ENCODE data around the gene MOCOS. TPM values are rescaled to one million over a fixed set of nuclear protein-coding genes. Genes with fewer than 3 reads are reported as not detected.

The MOCOS gene
- total and polyA plus RNA-seq, 4 donors: 1.9 to 27.0 (median 17.0) TPM

DNA sequence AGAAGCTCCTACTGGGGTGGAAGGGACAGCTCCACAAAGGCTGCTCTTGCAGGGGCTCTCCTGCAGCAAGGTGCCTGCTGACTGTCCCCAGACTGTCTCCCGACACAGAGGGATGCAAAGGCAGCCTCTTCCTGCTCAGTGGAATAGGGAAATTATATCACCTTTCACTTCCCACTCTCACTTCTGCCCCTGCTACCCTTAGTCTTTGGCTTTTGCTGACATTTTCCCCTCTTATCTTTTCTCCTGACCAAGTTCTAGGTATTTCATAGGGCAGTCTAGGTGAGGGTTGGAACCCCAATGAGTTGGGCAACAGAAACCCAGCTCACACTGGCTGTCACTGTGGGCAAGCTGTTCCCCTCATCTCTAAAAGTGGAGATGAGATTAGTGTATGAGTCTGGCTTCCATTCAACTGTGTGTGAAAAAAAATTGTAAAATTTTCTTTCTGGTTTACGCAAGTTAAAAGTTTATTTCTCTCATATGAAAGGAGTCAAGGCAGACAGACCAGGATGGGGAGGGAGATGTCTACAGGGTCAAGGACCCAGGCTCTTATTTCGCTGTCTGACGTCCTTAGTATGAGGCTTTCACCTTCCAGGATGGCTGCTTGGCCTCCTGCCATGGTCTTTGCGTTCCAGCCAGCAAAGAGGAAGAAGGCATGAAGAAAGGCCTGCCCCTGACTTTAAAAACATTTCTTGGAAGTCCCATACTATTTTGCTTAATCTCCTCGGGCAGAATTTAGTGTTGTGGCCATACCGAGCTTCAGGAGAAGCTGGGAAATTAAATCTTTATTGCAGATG, 7.5 kb upstream of the MOCOS start:
- Histone ChIP-seq H3K4me3 (ENCODE audit: low read depth in 1 of 3, low read length in 3 of 3) (no peak overlapping the region), H3K27me3 (ENCODE audit: control insufficient read depth in 4 of 4, insufficient read depth in 4 of 4, low read length in 3 of 4) (no peaks in the 10 kb centered on the region), H3K9ac (ENCODE audit: low read depth in 1 of 2, low read length in 2 of 2) (no peak overlapping the region), H3K9me3 (ENCODE audit: control insufficient read depth in 4 of 4, low read length in 3 of 4) (no peaks in the 10 kb centered on the region), H3K36me3 (ENCODE audit: control insufficient read depth in 4 of 4, insufficient read depth in 3 of 4, low read depth in 1 of 4, low read length in 3 of 4) (peaks cover 2 to 4% (median 3%) of the 10 kb centered on the region in 4 donors), H3K27ac (ENCODE audit: low read depth in 1 of 2, low read length in 2 of 2) (peak overlapping the region; percentile 25 to 28), H3K4me1 (ENCODE audit: control insufficient read depth in 4 of 4, insufficient read depth in 4 of 4, low read length in 3 of 4) (peaks cover 2 to 31% (median 13%) of the 10 kb centered on the region in 4 donors)
- WGBS: 52% methylated on average over 7 of the region's 7 CpGs
- no peak for DNase-seq (ENCODE audit: low spot score)
- TF ChIP-seq RXRA (IDR thresholded peaks at IDR 0.05): peak; percentile 6 to 21
- TF ChIP-seq HNF4A (conservative IDR thresholded peaks at IDR 0.05): no peak
- TF ChIP-seq NR2F2 (IDR thresholded peaks at IDR 0.05): peak; percentile 63
- peak; percentile 5 for TF ChIP-seq SP1 (IDR thresholded peaks at IDR 0.05)

DNA sequence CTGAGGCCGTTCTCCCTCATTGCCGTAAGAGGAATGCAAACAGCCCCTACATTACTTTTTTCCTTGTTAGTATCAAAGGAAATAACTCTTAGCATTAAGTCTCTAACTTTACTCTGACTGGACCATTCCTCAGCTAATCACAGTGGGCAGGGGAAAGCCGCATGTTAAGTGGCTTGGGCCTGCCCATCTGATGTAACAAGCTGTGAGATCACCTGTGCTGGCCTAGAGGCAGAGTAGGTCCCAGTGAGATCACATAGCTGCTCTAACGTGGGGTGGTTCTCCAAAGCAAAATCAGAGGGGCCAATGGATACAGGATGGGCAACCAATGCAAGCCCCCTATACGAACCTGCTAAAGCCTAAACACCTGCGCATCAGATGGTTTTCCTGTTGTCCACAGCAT, 5.9 kb upstream of the MOCOS start:
- no peak for DNase-seq (ENCODE audit: low spot score)
- Histone ChIP-seq H3K27me3 (ENCODE audit: control insufficient read depth in 4 of 4, insufficient read depth in 4 of 4, low read length in 3 of 4) (no peaks in the 10 kb centered on the region), H3K4me1 (ENCODE audit: control insufficient read depth in 4 of 4, insufficient read depth in 4 of 4, low read length in 3 of 4) (peaks cover 1 to 15% (median 3%) of the 10 kb centered on the region in 4 donors), H3K9me3 (ENCODE audit: control insufficient read depth in 4 of 4, low read length in 3 of 4) (no peaks in the 10 kb centered on the region), H3K9ac (ENCODE audit: low read depth in 1 of 2, low read length in 2 of 2) (no peak overlapping the region), H3K27ac (ENCODE audit: low read depth in 1 of 2, low read length in 2 of 2) (no peak overlapping the region), H3K4me3 (ENCODE audit: low read depth in 1 of 3, low read length in 3 of 3) (no peak overlapping the region), H3K36me3 (ENCODE audit: control insufficient read depth in 4 of 4, insufficient read depth in 3 of 4, low read depth in 1 of 4, low read length in 3 of 4) (peaks cover 0 to 3% (median 0%) of the 10 kb centered on the region in 4 donors)
- whole genome bisulfite sequencing: 89% methylated on average over 6 of the region's 6 CpGs
- no peak for TF ChIP-seq FOXA1 (IDR thresholded peaks at IDR 0.05)
- TF ChIP-seq EGR1 (IDR thresholded peaks at IDR 0.05; ENCODE audit: low read depth in 2 of 2): no peak
- TF ChIP-seq, protein P1, sequence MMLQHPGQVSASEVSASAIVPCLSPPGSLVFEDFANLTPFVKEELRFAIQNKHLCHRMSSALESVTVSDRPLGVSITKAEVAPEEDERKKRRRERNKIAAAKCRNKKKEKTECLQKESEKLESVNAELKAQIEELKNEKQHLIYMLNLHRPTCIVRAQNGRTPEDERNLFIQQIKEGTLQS (IDR thresholded peaks at IDR 0.05): no peak
- TF ChIP-seq JUND (IDR thresholded peaks at IDR 0.05): no peak
- no peak for TF ChIP-seq FOXA2 (IDR thresholded peaks at IDR 0.05)
- TF ChIP-seq HNF4G (IDR thresholded peaks at IDR 0.05): no peak
- TF ChIP-seq, protein P2, sequence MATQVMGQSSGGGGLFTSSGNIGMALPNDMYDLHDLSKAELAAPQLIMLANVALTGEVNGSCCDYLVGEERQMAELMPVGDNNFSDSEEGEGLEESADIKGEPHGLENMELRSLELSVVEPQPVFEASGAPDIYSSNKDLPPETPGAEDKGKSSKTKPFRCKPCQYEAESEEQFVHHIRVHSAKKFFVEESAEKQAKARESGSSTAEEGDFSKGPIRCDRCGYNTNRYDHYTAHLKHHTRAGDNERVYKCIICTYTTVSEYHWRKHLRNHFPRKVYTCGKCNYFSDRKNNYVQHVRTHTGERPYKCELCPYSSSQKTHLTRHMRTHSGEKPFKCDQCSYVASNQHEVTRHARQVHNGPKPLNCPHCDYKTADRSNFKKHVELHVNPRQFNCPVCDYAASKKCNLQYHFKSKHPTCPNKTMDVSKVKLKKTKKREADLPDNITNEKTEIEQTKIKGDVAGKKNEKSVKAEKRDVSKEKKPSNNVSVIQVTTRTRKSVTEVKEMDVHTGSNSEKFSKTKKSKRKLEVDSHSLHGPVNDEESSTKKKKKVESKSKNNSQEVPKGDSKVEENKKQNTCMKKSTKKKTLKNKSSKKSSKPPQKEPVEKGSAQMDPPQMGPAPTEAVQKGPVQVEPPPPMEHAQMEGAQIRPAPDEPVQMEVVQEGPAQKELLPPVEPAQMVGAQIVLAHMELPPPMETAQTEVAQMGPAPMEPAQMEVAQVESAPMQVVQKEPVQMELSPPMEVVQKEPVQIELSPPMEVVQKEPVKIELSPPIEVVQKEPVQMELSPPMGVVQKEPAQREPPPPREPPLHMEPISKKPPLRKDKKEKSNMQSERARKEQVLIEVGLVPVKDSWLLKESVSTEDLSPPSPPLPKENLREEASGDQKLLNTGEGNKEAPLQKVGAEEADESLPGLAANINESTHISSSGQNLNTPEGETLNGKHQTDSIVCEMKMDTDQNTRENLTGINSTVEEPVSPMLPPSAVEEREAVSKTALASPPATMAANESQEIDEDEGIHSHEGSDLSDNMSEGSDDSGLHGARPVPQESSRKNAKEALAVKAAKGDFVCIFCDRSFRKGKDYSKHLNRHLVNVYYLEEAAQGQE (IDR thresholded peaks at IDR 0.05): no peak
- TF ChIP-seq, protein P3, sequence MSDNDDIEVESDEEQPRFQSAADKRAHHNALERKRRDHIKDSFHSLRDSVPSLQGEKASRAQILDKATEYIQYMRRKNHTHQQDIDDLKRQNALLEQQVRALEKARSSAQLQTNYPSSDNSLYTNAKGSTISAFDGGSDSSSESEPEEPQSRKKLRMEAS (IDR thresholded peaks at IDR 0.05): no peak
- TF ChIP-seq HNF4A (conservative IDR thresholded peaks at IDR 0.05): no peak
- TF ChIP-seq TAF1 (conservative IDR thresholded peaks at IDR 0.05): no peak

DNA sequence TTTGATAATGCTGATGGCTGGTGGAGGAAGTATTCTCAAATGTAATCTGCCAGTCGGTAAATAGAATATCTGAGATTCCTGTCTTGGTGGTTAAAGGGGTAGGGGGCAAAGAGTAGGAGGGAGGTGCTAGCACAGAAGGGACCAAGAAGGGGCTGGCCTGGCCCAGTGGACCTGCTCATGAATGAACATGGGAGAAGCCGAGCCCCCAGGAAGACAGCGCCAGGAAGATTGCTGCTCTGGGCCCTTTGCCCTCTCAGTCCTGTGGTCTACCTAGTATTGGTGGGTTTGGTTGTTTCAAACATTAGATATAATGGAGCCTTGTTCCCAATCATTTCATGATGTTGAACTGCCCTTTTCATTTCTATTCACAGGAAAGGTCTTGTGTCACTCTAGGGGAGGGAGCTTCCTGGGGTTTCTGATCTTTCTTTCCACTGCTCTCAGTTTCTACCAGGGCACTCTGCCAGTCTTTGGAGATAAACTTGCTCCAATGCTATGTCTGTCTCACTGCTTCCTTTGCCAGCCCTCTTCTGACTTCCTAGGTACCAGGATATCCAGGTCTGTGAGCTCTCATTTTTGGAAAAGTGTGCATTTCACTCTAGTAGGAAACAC, 5.3 kb upstream of the MOCOS start:
- peak in 1 of 2 donors; percentile 13 for TF ChIP-seq RAD21 (IDR thresholded peaks at IDR 0.05)
- TF ChIP-seq, protein P4, sequence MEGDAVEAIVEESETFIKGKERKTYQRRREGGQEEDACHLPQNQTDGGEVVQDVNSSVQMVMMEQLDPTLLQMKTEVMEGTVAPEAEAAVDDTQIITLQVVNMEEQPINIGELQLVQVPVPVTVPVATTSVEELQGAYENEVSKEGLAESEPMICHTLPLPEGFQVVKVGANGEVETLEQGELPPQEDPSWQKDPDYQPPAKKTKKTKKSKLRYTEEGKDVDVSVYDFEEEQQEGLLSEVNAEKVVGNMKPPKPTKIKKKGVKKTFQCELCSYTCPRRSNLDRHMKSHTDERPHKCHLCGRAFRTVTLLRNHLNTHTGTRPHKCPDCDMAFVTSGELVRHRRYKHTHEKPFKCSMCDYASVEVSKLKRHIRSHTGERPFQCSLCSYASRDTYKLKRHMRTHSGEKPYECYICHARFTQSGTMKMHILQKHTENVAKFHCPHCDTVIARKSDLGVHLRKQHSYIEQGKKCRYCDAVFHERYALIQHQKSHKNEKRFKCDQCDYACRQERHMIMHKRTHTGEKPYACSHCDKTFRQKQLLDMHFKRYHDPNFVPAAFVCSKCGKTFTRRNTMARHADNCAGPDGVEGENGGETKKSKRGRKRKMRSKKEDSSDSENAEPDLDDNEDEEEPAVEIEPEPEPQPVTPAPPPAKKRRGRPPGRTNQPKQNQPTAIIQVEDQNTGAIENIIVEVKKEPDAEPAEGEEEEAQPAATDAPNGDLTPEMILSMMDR (IDR thresholded peaks at IDR 0.05; ENCODE audit: low read depth, low read length, missing input control): no peak
- DNase-seq (ENCODE audit: low spot score): no peak
- WGBS: 87% methylated on average over 3 of the region's 3 CpGs
- H3K9me3 ChIP-seq (ENCODE audit: control insufficient read depth in 4 of 4, low read length in 3 of 4): no peaks in the 10 kb centered on the region
- H3K9ac ChIP-seq (ENCODE audit: low read depth in 1 of 2, low read length in 2 of 2): no peak overlapping the region
- H3K4me1 ChIP-seq (ENCODE audit: control insufficient read depth in 4 of 4, insufficient read depth in 4 of 4, low read length in 3 of 4): peaks cover 0 to 9% (median 4%) of the 10 kb centered on the region in 4 donors
- peaks cover 0 to 3% (median 0%) of the 10 kb centered on the region in 4 donors for H3K36me3 ChIP-seq (ENCODE audit: control insufficient read depth in 4 of 4, insufficient read depth in 3 of 4, low read depth in 1 of 4, low read length in 3 of 4)
- no peak overlapping the region for H3K27ac ChIP-seq (ENCODE audit: low read depth in 1 of 2, low read length in 2 of 2)
- no peak overlapping the region for H3K4me3 ChIP-seq (ENCODE audit: low read depth in 1 of 3, low read length in 3 of 3)
- H3K27me3 ChIP-seq (ENCODE audit: control insufficient read depth in 4 of 4, insufficient read depth in 4 of 4, low read length in 3 of 4): no peaks in the 10 kb centered on the region

Measured in liver (tissue), 9 donors.